Vagina (tissue), 2 donors: Measurements from ENCODE around the gene HTR3B. TPM values are rescaled to one million over a fixed set of nuclear protein-coding genes. Genes with fewer than 3 reads are reported as not detected.
"Not testable (repeated sequence)": the region's sequence is repeated elsewhere in the genome, so short reads cannot be mapped to it uniquely, and the experiment has no call there.

Source experiments
- DNase-seq, 2 donors: peaks; one replicate each; pipeline ENCODE4 v3.0.0-alpha.2; 2017; ENCODE audit errors: extremely low spot score in 2 of 2
- H3K27ac ChIP-seq: fragments of 200-600 bp; sonication (generic); one replicate; pipeline ENCODE4 v1.5.1; 2019
- H3K27me3 ChIP-seq: fragments of 200-600 bp; sonication (generic); one replicate; pipeline ENCODE4 v1.5.1; 2019
- H3K36me3 ChIP-seq, 2 donors: fragments of 200-600 bp; sonication (generic); one replicate each; pipeline ENCODE4 v1.5.1; 2017 to 2019
- H3K4me1 ChIP-seq: fragments of 200-600 bp; sonication (generic); one replicate; pipeline ENCODE4 v1.5.1; 2019
- H3K4me3 ChIP-seq, 2 donors: fragments of 200-600 bp; sonication (generic); 1 replicate in 1 of 2; 2 replicates in 1 of 2; pipeline ENCODE4 v1.5.1; 2016 to 2019
- H3K9me3 ChIP-seq: fragments of 200-600 bp; sonication (generic); one replicate; pipeline ENCODE4 v1.5.1; 2019
- POLR2A ChIP-seq, 2 donors: fragments of 450-650 bp; IDR thresholded peaks; one replicate each; pipeline ENCODE4 v1.6.1; 2017; ENCODE audit warnings: antibody characterized with exemption in 2 of 2, mild to moderate bottlenecking in 2 of 2, moderate library complexity in 2 of 2
- POLR2AphosphoS5 ChIP-seq, 2 donors: sonication (generic); formaldehyde crosslinking; IDR thresholded peaks; one replicate each; pipeline ENCODE4 v1.9.0; 2017; ENCODE audit warnings: antibody characterized with exemption in 2 of 2, mild to moderate bottlenecking in 2 of 2, low read depth in 1 of 2; ENCODE audit not compliant: insufficient read depth in 1 of 2
- intact Hi-C: fragments of 100-400 bp; cut with DNase I; formaldehyde crosslinking; loops from one replicate; pipeline ENCODE4 v1.15.1; 2023
- total RNA-seq: library from RNA; depleted of rRNA; stranded (reverse); fragments of >200 nt; gene quantifications from one replicate; pipeline ENCODE4 v1.2.3, GENCODE V29; 2016
- TF ChIP-seq, protein P1 (sequence below), 3 experiments: fragments of 450-650 bp in 2 of 3; fragments of 200-600 bp in 1 of 3; sonication (generic) in 1 of 3; IDR thresholded peaks; one replicate each; pipeline ENCODE4 v1.5.1; 2017 to 2019; ENCODE audit warnings: antibody characterized with exemption in 3 of 3, mild to moderate bottlenecking in 2 of 3, moderate library complexity in 2 of 3

Gene HTR3B
- total RNA-seq, 1 donor from 2014 or later: not detected

DNA sequence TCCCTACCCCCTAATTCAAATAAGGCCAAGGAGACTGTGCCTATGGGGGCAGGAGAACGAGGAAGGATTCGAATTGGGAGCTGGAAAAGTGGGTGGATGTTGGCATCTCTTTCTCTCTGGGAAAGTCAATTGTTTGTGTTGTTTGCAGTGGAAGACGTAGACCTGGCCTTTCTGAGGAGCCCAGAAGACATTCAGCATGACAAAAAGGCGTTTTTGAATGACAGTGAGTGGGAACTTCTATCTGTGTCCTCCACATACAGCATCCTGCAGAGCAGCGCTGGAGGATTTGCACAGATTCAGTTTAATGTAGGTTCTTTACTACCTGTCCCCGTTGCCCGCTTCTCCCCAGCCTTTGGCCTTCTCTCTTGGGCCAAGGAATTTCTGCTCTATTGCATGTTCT lies 28.2 kb downstream of the HTR3B start:
- TF ChIP-seq, protein P1, sequence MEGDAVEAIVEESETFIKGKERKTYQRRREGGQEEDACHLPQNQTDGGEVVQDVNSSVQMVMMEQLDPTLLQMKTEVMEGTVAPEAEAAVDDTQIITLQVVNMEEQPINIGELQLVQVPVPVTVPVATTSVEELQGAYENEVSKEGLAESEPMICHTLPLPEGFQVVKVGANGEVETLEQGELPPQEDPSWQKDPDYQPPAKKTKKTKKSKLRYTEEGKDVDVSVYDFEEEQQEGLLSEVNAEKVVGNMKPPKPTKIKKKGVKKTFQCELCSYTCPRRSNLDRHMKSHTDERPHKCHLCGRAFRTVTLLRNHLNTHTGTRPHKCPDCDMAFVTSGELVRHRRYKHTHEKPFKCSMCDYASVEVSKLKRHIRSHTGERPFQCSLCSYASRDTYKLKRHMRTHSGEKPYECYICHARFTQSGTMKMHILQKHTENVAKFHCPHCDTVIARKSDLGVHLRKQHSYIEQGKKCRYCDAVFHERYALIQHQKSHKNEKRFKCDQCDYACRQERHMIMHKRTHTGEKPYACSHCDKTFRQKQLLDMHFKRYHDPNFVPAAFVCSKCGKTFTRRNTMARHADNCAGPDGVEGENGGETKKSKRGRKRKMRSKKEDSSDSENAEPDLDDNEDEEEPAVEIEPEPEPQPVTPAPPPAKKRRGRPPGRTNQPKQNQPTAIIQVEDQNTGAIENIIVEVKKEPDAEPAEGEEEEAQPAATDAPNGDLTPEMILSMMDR (IDR thresholded peaks at IDR 0.05): no peak
- no peak for TF ChIP-seq POLR2A (IDR thresholded peaks at IDR 0.05)
- no peak for TF ChIP-seq POLR2AphosphoS5 (IDR thresholded peaks at IDR 0.05; ENCODE audit: insufficient read depth in 1 of 2, low read depth in 1 of 2)
- no peaks in the 10 kb centered on the region for H3K9me3 ChIP-seq
- no peak overlapping the region for H3K27ac ChIP-seq
- intact Hi-C loops: no loop called here
- H3K36me3 ChIP-seq: no peaks in the 10 kb centered on the region
- no peak for DNase-seq
- no peaks in the 10 kb centered on the region for H3K27me3 ChIP-seq
- no peak overlapping the region for H3K4me3 ChIP-seq
- H3K4me1 ChIP-seq: no peaks in the 10 kb centered on the region

- H3K36me3 ChIP-seq, H3K27ac ChIP-seq, DNase-seq, intact Hi-C loops, H3K27me3 ChIP-seq, H3K4me3 ChIP-seq, H3K9me3 ChIP-seq, H3K4me1 ChIP-seq: not testable (repeated sequence)
Measured at GRCh38 chr11:113934193-113934592, 29.6 kb downstream of the HTR3B start.

GRCh38 chr11:113934761-113935160 lies 30.2 kb downstream of the HTR3B start:
- no peaks in the 10 kb centered on the region for H3K27me3 ChIP-seq
- no peak overlapping the region for H3K4me3 ChIP-seq
- no peaks in the 10 kb centered on the region for H3K36me3 ChIP-seq
- no peak overlapping the region for H3K27ac ChIP-seq
- no peaks in the 10 kb centered on the region for H3K9me3 ChIP-seq
- no peak for TF ChIP-seq POLR2A (IDR thresholded peaks at IDR 0.05)
- intact Hi-C loops: no loop called here
- no peaks in the 10 kb centered on the region for H3K4me1 ChIP-seq
- no peak for DNase-seq

- TF ChIP-seq, protein P1 (IDR thresholded peaks at IDR 0.05): no peak
- TF ChIP-seq POLR2AphosphoS5 (IDR thresholded peaks at IDR 0.05; ENCODE audit: insufficient read depth in 1 of 2, low read depth in 1 of 2) (no peak), POLR2A (IDR thresholded peaks at IDR 0.05) (no peak)
- H3K27me3 ChIP-seq: no peaks in the 10 kb centered on the region
- no peaks in the 10 kb centered on the region for H3K4me1 ChIP-seq
- no peak overlapping the region for H3K4me3 ChIP-seq
- H3K9me3 ChIP-seq: no peaks in the 10 kb centered on the region
- intact Hi-C loops: no loop called here
- DNase-seq: no peak
- no peaks in the 10 kb centered on the region for H3K36me3 ChIP-seq
- H3K27ac ChIP-seq: no peak overlapping the region
Measured at GRCh38 chr11:113935858-113936257, 31.3 kb downstream of the HTR3B start.

DNA sequence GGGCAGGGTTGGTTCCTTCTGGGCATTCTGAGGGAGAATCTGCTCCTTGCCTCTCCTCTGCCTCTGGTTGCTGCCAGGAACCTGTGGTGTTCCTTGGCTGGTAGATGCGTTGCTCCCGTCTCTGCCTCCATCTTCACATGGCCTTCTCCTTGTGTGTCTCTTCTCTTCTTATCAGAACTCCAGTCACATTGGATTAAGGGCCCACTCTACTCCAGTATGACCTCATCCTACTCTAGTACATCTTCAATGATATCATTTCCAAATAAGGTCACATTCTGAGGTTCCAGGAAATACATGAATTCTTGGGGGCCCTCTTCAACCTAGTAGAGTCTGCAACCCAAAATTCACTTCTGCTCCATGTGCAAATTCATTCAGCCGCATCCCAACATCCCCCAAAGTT lies 33.3 kb downstream of the HTR3B start:
- intact Hi-C loops: no loop called here
- no peaks in the 10 kb centered on the region for H3K9me3 ChIP-seq
- no peak for DNase-seq
- H3K36me3 ChIP-seq: no peaks in the 10 kb centered on the region
- no peak overlapping the region for H3K27ac ChIP-seq
- no peak for TF ChIP-seq POLR2A (IDR thresholded peaks at IDR 0.05)
- no peak for TF ChIP-seq POLR2AphosphoS5 (IDR thresholded peaks at IDR 0.05; ENCODE audit: insufficient read depth in 1 of 2, low read depth in 1 of 2)
- TF ChIP-seq, protein P1 (IDR thresholded peaks at IDR 0.05): no peak
- no peaks in the 10 kb centered on the region for H3K27me3 ChIP-seq
- H3K4me3 ChIP-seq: no peak overlapping the region
- H3K4me1 ChIP-seq: no peaks in the 10 kb centered on the region

DNA sequence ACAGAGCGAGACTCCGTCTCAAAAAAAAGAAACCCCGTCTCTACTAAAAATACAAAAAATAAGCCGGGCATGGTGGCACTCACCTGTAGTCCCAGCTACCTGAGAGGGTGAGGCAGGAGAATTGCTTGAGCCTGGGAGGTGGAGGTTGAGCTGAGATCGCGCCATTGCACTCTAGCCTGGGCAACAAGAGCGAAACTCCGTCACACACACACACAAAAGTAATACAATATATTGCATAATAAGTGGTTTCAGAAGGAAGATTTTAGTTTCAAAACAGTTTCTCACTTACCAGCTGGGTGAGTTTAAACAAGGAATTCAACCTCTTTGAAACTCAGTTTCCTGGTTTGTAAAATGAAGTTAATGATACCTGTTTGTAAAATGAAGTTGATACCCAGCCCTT lies 37.7 kb downstream of the HTR3B start:
- Histone ChIP-seq H3K4me1 (no peaks in the 10 kb centered on the region), H3K9me3 (no peaks in the 10 kb centered on the region), H3K27me3 (no peaks in the 10 kb centered on the region), H3K27ac (no peak overlapping the region), H3K36me3 (no peaks in the 10 kb centered on the region), H3K4me3 (no peak overlapping the region)
- no peak for DNase-seq
- no peak for TF ChIP-seq POLR2AphosphoS5 (IDR thresholded peaks at IDR 0.05; ENCODE audit: insufficient read depth in 1 of 2, low read depth in 1 of 2)
- TF ChIP-seq POLR2A (IDR thresholded peaks at IDR 0.05): no peak
- TF ChIP-seq, protein P1 (IDR thresholded peaks at IDR 0.05): no peak
- intact Hi-C loops: no loop called here

DNA sequence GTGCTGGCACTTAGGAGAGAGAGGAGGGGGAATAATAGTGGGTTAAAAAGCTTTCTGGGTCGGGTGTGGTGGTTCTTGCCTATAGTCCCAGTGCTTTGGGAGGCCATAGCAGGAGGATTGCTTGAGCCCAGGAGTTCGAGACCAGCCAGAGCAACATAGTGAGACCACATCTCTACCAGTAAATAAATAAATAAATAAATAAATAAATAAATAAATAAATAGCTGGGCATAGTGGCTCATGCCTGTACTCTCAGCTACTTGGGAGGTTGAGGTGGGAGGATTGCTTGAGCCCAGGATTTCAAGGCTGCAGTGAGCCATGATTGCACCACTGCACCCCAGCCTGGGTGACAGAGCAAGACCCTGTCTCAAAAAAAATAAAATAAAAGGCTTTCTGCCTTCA lies 41.6 kb downstream of the HTR3B start:
- H3K4me3 ChIP-seq, H3K27me3 ChIP-seq, intact Hi-C loops, H3K9me3 ChIP-seq, H3K27ac ChIP-seq, H3K4me1 ChIP-seq, H3K36me3 ChIP-seq, DNase-seq: not testable (repeated sequence)
